Daoy (cell line): ENCODE measurements around the gene CADPS2. TPM values are rescaled to one million over a fixed set of nuclear protein-coding genes. Genes with fewer than 3 reads are reported as not detected.

Experiments
- DNase-seq: peaks from one replicate; pipeline ENCODE4 v3.0.0-alpha.2; 2015; ENCODE audit warnings: low read depth
- total RNA-seq: library from RNA; depleted of rRNA; stranded (reverse); fragments of >200 nt; shearing (Covaris generic); gene quantifications from 2 replicates; pipeline ENCODE4 v1.2.3, GENCODE V29; 2014

Gene CADPS2
- total RNA-seq, 1 experiment from 2014 or later, result 12.2 TPM

DNA sequence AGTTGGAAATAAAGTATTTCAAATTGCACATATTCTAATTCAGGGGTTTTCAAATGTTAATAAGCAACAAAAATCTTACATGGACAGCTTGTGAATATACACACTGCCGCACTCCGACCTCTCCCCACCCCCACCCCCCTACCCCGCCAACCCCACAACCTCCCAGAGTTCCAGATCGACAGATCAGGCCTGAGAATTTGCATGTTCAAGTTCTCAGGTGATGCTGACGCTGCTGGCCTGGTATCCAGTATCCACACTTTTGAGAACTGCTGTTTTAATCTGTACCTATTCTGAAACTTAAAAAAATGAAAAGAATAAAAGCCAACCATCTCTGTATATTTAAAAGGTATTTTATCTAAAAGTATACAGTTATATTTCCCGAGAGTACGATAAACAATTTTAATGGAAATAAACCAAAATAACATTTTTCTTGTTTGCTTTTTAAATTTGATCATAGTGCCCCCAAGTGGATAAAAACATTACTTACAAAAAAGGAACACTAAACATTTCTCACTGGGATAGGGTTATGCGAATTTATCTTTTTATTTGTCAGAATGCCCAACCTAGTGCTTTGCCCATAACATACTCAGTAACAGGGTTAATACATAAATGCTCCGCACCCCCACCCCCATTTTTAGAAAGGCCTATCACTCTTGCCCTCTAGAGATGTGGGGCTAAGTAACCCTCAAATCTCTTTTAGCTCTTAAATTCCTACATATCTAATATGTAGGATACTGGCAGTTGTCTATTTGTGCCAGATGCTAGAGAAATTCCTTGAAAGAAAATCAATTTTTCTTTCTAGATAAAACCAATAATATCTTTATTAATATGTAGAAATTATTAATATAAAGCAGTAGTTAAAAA is 353.6 kb downstream of the CADPS2 start:
- no peak for DNase-seq

DNA sequence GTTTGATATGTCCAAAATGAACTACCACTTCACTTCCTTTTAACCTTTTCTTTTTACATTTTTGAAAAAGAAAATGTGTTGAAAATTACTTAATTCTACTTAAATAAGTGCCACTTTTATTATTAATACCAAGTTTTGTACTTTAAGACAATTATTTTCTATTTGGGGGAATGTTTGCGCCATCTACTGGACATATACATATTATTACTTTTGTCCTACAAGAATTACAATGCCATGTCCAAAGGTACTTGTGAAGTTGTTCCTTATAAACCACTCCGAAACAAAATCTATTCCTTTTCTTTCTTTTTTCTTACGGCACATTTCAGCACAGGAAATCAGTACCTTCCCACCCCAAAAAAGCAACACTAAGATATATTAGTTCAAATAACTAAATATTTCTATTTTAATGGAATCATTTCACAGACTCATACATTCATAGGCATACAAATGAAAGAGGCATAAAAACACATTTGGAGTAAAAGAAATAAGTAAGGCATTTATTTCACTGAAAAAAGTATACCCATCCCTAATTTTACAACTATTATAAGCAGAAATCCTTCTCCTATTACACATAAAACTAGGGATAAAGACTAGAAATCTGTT is 357.3 kb downstream of the CADPS2 start:
- peak; percentile 35 for DNase-seq

DNA sequence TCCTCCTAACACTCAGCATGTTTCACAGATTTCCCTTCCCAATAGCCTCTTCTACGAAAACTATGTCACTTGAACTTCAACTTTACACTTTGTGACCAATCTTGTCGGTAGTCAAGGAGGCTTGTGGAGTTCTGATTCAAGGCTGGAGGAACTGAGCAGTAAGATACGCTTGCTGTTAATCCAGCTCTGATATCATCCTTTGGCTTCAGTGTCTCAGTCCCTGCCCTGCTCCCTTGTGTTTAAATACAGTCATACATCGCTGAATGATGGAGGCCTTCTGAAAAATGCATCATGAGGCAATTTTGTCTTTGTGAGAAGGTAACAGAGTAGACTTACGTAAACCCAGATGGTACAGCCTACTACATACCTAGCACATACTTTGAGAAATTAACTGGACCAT is 360.9 kb downstream of the CADPS2 start:
- DNase-seq, result no peak

DNA sequence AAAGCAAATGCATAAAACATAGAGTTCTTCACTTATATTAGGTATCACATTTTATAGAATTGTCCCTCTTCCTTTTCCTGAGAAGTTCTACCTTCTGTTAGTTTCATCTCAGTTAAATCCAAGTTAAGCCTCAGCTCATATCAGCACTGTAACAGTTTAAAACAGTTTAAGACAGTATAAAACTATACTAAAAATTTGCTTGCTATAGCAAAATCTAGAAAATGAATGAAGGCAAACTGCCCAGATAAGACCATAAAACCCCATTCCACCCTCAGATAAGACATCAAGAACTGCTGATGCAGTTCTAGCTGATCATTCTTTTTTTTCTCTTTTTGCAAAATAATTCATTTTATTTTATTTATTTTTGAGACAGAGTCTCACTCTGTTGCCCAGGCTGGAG is 364.5 kb downstream of the CADPS2 start:
- no peak for DNase-seq

GRCh38 chr7:122520971-122521555 is 365.2 kb downstream of the CADPS2 start:
- DNase-seq, result no peak

DNA sequence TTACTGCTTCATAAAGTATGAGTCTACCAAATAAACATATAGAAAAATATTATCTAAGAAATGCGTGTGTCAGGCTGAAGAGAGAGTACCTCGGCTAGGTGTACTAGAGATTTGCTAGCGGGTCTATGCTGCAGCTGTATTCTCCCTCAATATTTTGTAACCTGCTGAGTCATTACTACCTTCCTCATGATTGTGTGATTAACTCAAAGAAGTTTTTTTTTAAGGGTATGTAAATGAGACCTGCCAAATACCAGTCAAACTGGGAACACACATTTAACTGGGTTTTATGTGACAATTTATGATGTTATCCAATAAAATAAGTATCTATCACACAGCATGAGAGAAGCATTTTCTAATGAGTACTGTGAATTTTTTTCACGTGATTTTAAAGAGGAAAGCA is 367.8 kb downstream of the CADPS2 start:
- DNase-seq, result no peak

GRCh38 chr7:122517576-122517975 is 368.7 kb downstream of the CADPS2 start:
- DNase-seq, result no peak

DNA sequence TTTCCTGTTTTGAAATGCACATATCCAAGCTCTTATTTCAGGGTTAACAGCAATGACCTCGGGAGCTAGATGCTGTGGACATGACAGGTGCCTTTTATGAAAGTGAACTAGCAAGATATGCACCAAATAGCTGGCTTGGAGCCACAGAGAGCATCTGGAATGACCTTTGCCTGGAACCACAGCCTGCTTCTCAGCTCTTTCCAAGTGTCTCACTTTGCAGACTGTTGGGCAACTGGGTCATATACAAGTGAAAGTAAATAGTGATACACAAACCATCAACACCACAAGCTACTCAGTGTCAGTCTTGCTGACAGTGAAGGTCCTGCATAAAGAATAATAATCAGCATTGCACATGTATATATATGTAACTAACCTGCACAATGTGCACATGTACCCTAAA is 370.9 kb downstream of the CADPS2 start:
- DNase-seq, result no peak

GRCh38 chr7:122511268-122511667 is 375.0 kb downstream of the CADPS2 start:
- DNase-seq, result no peak

DNA sequence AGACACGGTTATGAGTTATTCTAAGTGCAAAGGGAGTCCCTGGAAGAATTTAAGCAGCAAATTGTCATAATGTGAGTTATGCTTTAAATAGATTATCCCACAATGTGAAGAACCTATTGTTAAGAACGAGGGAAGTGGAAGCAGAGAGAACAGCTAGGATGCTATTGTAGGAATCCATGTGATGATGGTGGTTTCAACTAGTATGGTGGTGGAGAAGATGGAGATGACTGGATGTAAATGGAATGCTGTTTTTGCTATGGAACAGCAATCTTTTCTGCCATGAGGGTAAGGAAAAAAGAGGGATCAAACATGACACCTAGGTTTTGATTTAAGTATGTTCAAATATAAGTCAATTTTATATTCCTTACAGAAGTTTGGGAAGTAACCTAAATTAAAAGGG is 378.7 kb downstream of the CADPS2 start:
- no peak for DNase-seq

DNA sequence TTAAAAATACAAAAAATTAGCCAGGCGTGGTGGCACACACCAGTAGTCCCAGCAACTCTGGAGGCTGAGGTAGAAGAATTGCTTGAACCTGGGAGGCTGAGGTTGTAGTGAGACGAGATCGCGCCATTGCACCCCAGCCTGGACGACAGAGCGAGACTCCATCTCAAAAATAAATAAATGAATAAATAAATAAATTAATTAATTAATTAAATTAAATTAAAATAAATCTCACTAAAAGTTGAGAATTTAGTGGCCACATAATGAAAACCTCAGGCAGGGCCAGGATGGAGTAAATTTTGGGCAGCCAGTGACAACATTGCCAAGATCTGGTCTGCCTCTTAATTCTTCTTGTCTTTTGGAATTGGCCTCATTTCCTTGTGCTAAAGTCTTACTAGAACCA is 394.3 kb downstream of the CADPS2 start:
- DNase-seq, result no peak

DNA sequence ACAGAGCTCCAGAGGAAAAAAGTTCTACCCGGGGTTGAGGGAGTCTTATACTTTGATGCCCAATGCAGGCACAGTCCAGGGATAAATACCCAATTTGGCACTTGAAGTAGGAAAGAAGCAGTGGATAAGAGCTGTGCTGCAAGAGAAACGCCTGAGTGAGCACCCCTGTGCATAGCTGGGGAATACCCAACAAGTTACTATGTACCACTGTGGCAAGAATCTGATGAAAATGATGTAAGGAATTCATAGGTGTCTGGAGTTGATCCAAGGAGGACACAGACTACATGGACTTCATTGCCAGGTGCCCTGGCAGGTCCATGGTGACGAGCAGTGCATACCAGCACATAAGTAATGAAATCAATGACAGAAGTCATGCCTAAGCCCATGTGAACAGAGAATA is 398.0 kb downstream of the CADPS2 start:
- DNase-seq, result no peak

GRCh38 chr7:122487131-122487530 is 399.1 kb downstream of the CADPS2 start:
- peak; percentile 65 for DNase-seq

DNA sequence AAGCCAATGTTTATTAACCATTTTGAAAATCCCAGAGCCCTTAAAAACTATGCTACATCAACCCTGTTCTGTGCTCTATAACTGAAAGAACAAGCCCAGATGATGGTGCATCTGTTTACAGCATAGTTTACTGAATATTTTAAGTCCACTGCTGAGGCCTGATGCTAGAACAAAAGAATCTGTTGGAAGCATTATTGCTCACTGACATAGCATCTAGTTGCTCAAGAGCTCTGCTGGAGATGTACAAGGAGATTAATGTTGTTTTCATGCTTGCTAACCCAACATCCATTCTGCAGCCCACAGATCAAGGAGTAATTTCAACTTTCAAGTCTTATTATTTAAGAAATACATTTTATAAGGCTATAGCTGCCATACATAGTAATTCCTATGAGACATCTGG is 400.4 kb downstream of the CADPS2 start:
- no peak for DNase-seq

- DNase-seq, result no peak
Observed at GRCh38 chr7:122482212-122482611, 404.0 kb downstream of the CADPS2 start.

GRCh38 chr7:122470859-122471258 is 415.4 kb downstream of the CADPS2 start:
- DNase-seq, result no peak

- no peak for DNase-seq
Observed at GRCh38 chr7:122468945-122469344, 417.3 kb downstream of the CADPS2 start.

DNA sequence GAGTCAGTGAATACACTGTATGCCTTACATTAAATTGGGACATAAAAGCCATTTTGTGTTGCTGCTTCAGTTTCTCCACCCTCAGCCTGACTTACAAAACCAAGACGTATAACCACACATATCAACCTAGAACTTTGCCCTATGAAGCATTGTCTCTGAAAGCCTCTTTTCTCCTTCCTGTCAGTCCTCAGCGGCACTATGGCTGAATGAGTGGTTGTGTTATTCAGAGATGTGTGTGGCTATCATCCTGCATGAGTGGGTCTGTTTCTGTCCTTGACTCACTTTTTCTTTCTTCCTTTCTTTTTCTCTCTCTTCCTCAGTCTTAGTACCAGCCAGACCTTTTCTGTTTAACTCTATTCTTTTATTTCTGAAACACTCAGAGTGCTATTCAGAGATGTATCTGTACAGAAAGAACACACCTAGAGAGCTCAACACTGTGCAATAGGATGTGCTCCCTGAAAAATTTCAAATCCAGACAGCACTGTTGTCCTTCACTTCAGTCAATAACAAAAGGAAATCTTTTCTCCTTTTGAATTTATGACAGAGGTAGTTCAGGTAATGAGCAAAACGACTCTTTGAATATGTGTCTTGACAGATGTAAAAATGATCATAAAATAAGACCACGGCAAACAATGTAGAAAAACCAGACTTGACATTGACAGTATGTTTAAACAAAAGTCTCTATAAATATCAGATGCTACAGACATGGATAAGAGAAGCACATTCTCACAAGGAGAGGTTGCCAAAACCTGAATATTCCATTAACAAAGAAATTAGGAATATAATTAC is 418.4 kb downstream of the CADPS2 start:
- no peak for DNase-seq

DNA sequence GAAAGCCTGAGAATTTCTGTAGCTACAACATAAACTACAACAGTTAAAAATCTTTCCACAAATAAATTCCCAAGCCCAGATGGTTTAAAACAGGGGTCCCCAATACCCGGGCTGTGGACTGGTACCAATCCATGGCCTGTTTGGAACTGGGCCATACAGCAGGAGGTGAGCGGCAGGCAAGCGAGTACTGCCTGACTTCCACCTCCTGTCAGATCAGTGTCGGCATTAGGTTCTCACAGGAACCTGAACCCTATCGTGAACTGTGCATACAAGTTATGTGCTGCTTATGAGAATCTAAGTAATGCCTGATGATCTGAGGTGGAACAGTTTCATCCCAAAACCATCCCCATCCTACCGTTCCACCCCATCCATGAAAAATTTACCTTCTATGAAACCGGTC is 421.0 kb downstream of the CADPS2 start:
- no peak for DNase-seq

DNA sequence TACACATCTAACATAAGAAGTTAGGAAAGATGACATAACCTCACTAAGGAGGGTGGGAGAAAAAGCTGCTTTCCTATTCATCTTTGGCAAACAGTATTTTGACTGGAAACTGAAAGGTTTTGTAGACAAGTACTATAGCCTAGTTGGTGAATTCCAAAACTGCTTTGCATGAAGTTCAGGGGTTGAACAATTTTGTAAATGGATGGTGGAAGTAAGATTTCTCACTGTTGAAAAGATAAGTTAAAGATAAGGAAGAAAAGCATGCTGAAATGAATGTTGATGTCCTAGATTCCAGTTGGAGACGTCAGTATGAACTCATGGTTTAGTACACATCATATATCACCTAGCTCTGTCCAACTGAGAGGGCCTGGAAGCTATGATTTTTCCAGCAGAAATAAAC is 422.6 kb downstream of the CADPS2 start:
- no peak for DNase-seq

- DNase-seq, result no peak
Observed at GRCh38 chr7:122460936-122461335, 425.3 kb downstream of the CADPS2 start.

DNA sequence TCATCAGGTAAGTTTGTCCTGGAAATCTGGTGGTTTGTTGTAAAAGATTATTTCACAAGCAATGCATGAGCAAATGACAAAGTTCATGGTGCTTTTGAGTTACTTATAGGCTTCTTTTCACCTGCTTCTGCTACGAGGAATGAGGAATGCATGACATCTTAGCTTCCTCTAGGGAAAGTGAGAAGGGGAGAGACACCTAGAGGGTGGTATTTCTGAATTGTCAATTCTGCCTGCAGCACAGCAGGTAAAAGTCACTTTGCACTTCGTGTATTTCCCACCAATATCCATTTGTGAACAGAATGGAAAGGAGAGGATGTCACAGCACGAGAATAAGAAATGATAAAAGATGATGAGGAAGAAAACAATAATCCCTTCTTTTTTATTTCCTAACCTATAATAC is 428.3 kb downstream of the CADPS2 start:
- DNase-seq, result no peak
